22Rv1 (cell line): Measurements from ENCODE around the gene KCNQ1.

ENCODE experiments used
- ZFX ChIP-seq: fragments of 450-650 bp; IDR thresholded peaks from 2 replicates; pipeline ENCODE4 v1.6.1; 2017; ENCODE audit warnings: antibody characterized with exemption, borderline replicate concordance
- TF ChIP-seq, protein P1 (sequence below): fragments of 450-650 bp; IDR thresholded peaks from 2 replicates; pipeline ENCODE4 v1.5.1; 2017; ENCODE audit warnings: mild to moderate bottlenecking

DNA sequence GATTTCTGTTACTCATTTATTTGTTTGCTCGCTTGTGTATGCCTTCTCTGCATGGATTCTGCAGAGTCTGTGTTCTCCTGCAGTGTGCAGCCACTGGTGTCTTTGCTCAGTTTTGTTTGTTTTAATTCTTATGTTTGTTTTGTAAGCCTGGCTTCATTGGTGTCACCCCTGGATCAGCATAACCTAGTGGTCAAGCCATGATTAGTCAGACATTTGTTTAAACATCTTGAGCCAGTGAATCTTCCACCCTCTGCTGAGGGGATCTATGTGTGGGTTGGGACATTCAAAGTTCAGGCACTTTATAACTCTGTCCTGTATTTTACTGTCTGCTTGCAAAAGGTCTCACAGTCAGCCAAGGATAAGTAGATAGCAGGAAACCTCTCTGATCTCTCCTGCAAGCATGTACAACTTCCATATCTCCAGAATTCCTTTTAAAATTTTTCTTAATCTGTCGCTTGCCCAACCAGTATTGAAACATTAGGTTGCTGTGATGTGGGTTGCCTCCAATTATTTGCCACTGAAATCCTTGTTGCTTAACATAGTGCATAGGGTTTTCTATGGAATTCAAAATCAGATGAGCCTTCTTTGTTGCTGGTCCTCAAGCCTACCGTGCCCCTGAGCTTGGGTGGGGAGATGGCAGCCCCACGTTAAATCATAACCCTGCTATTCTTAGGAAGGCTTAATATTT lies 168.2 kb downstream of the KCNQ1 start:
- TF ChIP-seq, protein P1, sequence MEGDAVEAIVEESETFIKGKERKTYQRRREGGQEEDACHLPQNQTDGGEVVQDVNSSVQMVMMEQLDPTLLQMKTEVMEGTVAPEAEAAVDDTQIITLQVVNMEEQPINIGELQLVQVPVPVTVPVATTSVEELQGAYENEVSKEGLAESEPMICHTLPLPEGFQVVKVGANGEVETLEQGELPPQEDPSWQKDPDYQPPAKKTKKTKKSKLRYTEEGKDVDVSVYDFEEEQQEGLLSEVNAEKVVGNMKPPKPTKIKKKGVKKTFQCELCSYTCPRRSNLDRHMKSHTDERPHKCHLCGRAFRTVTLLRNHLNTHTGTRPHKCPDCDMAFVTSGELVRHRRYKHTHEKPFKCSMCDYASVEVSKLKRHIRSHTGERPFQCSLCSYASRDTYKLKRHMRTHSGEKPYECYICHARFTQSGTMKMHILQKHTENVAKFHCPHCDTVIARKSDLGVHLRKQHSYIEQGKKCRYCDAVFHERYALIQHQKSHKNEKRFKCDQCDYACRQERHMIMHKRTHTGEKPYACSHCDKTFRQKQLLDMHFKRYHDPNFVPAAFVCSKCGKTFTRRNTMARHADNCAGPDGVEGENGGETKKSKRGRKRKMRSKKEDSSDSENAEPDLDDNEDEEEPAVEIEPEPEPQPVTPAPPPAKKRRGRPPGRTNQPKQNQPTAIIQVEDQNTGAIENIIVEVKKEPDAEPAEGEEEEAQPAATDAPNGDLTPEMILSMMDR, result no peak
- TF ChIP-seq ZFX, result no peak
